ENCODE measurements around the gene KAZN. TPM values are rescaled to one million over a fixed set of nuclear protein-coding genes. Genes with fewer than 3 reads are reported as not detected.

The KAZN gene
- total RNA-seq, 1 experiment from 2014 or later: 6.9 TPM

GRCh38 chr1:15103211-15103610, 504.7 kb downstream of the KAZN start:
- H3K36me3 ChIP-seq (replicated peaks; ENCODE audit: control insufficient read depth, insufficient read depth, low read length): no peaks in the 10 kb centered on the region; the same call in 1 of the 2 replicates
- DNase-seq: no peak
- peaks cover 13% of the 10 kb centered on the region for H3K27me3 ChIP-seq (ENCODE audit: control insufficient read depth, insufficient read depth, low read length)
- H3K4me3 ChIP-seq (ENCODE audit: insufficient read depth, low read depth, low read length): no peak overlapping the region

GRCh38 chr1:15103906-15104305, 505.4 kb downstream of the KAZN start:
- peaks cover 13% of the 10 kb centered on the region for H3K27me3 ChIP-seq (ENCODE audit: control insufficient read depth, insufficient read depth, low read length)
- no peaks in the 10 kb centered on the region; the same call in 1 of the 2 replicates for H3K36me3 ChIP-seq (replicated peaks; ENCODE audit: control insufficient read depth, insufficient read depth, low read length)
- DNase-seq: no peak
- H3K4me3 ChIP-seq (ENCODE audit: insufficient read depth, low read depth, low read length): no peak overlapping the region

GRCh38 chr1:15104768-15105167, 506.3 kb downstream of the KAZN start:
- no peak overlapping the region for H3K4me3 ChIP-seq (ENCODE audit: insufficient read depth, low read depth, low read length)
- DNase-seq: no peak
- peaks cover 9% of the 10 kb centered on the region; the same call in 1 of the 2 replicates for H3K27me3 ChIP-seq (ENCODE audit: control insufficient read depth, insufficient read depth, low read length)
- no peaks in the 10 kb centered on the region; the same call in 1 of the 2 replicates for H3K36me3 ChIP-seq (replicated peaks; ENCODE audit: control insufficient read depth, insufficient read depth, low read length)

GRCh38 chr1:15106608-15107007, 508.1 kb downstream of the KAZN start:
- Histone ChIP-seq H3K27me3 (ENCODE audit: control insufficient read depth, insufficient read depth, low read length) (peaks cover 3% of the 10 kb centered on the region; the same call in 1 of the 2 replicates), H3K4me3 (ENCODE audit: insufficient read depth, low read depth, low read length) (no peak overlapping the region), H3K36me3 (replicated peaks; ENCODE audit: control insufficient read depth, insufficient read depth, low read length) (no peaks in the 10 kb centered on the region)
- no peak for DNase-seq

- Histone ChIP-seq H3K4me3 (ENCODE audit: insufficient read depth, low read depth, low read length) (no peak overlapping the region), H3K36me3 (replicated peaks; ENCODE audit: control insufficient read depth, insufficient read depth, low read length) (no peaks in the 10 kb centered on the region), H3K27me3 (ENCODE audit: control insufficient read depth, insufficient read depth, low read length) (peaks cover 2% of the 10 kb centered on the region; the same call in 1 of the 2 replicates)
- DNase-seq: peak; percentile 40
Observed at GRCh38 chr1:15107058-15107687, 508.7 kb downstream of the KAZN start.

GRCh38 chr1:15107911-15108310, 509.4 kb downstream of the KAZN start:
- DNase-seq: peak; percentile 69
- no peaks in the 10 kb centered on the region for H3K27me3 ChIP-seq (ENCODE audit: control insufficient read depth, insufficient read depth, low read length)
- no peak overlapping the region for H3K4me3 ChIP-seq (ENCODE audit: insufficient read depth, low read depth, low read length)
- no peaks in the 10 kb centered on the region for H3K36me3 ChIP-seq (replicated peaks; ENCODE audit: control insufficient read depth, insufficient read depth, low read length)

- no peak for DNase-seq
- H3K27me3 ChIP-seq (ENCODE audit: control insufficient read depth, insufficient read depth, low read length): no peaks in the 10 kb centered on the region
- H3K4me3 ChIP-seq (ENCODE audit: insufficient read depth, low read depth, low read length): no peak overlapping the region
- no peaks in the 10 kb centered on the region for H3K36me3 ChIP-seq (replicated peaks; ENCODE audit: control insufficient read depth, insufficient read depth, low read length)
Observed at GRCh38 chr1:15110128-15110866, 511.8 kb downstream of the KAZN start.

GRCh38 chr1:15110867-15111230, 512.4 kb downstream of the KAZN start:
- no peak overlapping the region for H3K4me3 ChIP-seq (ENCODE audit: insufficient read depth, low read depth, low read length)
- no peaks in the 10 kb centered on the region for H3K27me3 ChIP-seq (ENCODE audit: control insufficient read depth, insufficient read depth, low read length)
- peak; percentile 84 for DNase-seq
- no peaks in the 10 kb centered on the region for H3K36me3 ChIP-seq (replicated peaks; ENCODE audit: control insufficient read depth, insufficient read depth, low read length)

- Histone ChIP-seq H3K27me3 (ENCODE audit: control insufficient read depth, insufficient read depth, low read length) (no peaks in the 10 kb centered on the region; the same call in 1 of the 2 replicates), H3K4me3 (ENCODE audit: insufficient read depth, low read depth, low read length) (no peak overlapping the region), H3K36me3 (replicated peaks; ENCODE audit: control insufficient read depth, insufficient read depth, low read length) (no peaks in the 10 kb centered on the region)
- no peak for DNase-seq
Observed at GRCh38 chr1:15113146-15113545, 514.7 kb downstream of the KAZN start.

GRCh38 chr1:15114884-15115283, 516.4 kb downstream of the KAZN start:
- H3K27me3 ChIP-seq (ENCODE audit: control insufficient read depth, insufficient read depth, low read length): no peaks in the 10 kb centered on the region; the same call in 1 of the 2 replicates
- no peaks in the 10 kb centered on the region for H3K36me3 ChIP-seq (replicated peaks; ENCODE audit: control insufficient read depth, insufficient read depth, low read length)
- peak; percentile 38 for DNase-seq
- no peak overlapping the region for H3K4me3 ChIP-seq (ENCODE audit: insufficient read depth, low read depth, low read length)

- H3K4me3 ChIP-seq (ENCODE audit: insufficient read depth, low read depth, low read length): no peak overlapping the region
- no peaks in the 10 kb centered on the region; the same call in 1 of the 2 replicates for H3K27me3 ChIP-seq (ENCODE audit: control insufficient read depth, insufficient read depth, low read length)
- no peaks in the 10 kb centered on the region for H3K36me3 ChIP-seq (replicated peaks; ENCODE audit: control insufficient read depth, insufficient read depth, low read length)
- no peak for DNase-seq
Observed at GRCh38 chr1:15115542-15116330, 517.3 kb downstream of the KAZN start.

- no peak overlapping the region for H3K4me3 ChIP-seq (ENCODE audit: insufficient read depth, low read depth, low read length)
- no peaks in the 10 kb centered on the region; the same call in 1 of the 2 replicates for H3K27me3 ChIP-seq (ENCODE audit: control insufficient read depth, insufficient read depth, low read length)
- no peaks in the 10 kb centered on the region for H3K36me3 ChIP-seq (replicated peaks; ENCODE audit: control insufficient read depth, insufficient read depth, low read length)
- no peak for DNase-seq
Observed at GRCh38 chr1:15116966-15117365, 518.5 kb downstream of the KAZN start.

- H3K27me3 ChIP-seq (ENCODE audit: control insufficient read depth, insufficient read depth, low read length): no peaks in the 10 kb centered on the region; the same call in 1 of the 2 replicates
- H3K4me3 ChIP-seq (ENCODE audit: insufficient read depth, low read depth, low read length): no peak overlapping the region
- no peaks in the 10 kb centered on the region for H3K36me3 ChIP-seq (replicated peaks; ENCODE audit: control insufficient read depth, insufficient read depth, low read length)
- no peak for DNase-seq
Observed at GRCh38 chr1:15117671-15118325, 519.3 kb downstream of the KAZN start.

- DNase-seq: no peak
- Histone ChIP-seq H3K36me3 (replicated peaks; ENCODE audit: control insufficient read depth, insufficient read depth, low read length) (no peaks in the 10 kb centered on the region), H3K4me3 (ENCODE audit: insufficient read depth, low read depth, low read length) (no peak overlapping the region), H3K27me3 (ENCODE audit: control insufficient read depth, insufficient read depth, low read length) (no peaks in the 10 kb centered on the region; the same call in 1 of the 2 replicates)
Observed at GRCh38 chr1:15118579-15118978, 520.1 kb downstream of the KAZN start.
